Measurements from ENCODE around the gene UFD1.

GRCh38 chr22:19473578-19473977, 5.4 kb downstream of the UFD1 start:
- peak in 1 of 2 donors; percentile 4 for TF ChIP-seq CTCF (conservative IDR thresholded peaks at IDR 0.05 in 1 of 2, IDR thresholded peaks at IDR 0.05 in 1 of 2; ENCODE audit: low read depth in 1 of 2, low read length in 2 of 2)
- TF ChIP-seq EZH2 (IDR thresholded peaks at IDR 0.05; ENCODE audit: low read length, missing control alignments), result no peak

Data from fibroblast of lung (primary cell).